ENCODE results near the gene SLAMF6. TPM values are rescaled to one million over a fixed set of nuclear protein-coding genes. Genes with fewer than 3 reads are reported as not detected.

Gene SLAMF6
- total and polyA plus RNA-seq, 4 donors: 0.76 to 1.2 (median 0.92) TPM

- 27% methylated on average over 4 of the region's 4 CpGs for WGBS
- no peak for DNase-seq (ENCODE audit: low spot score)
- Histone ChIP-seq H3K27ac (ENCODE audit: low read depth in 1 of 2, low read length in 2 of 2) (peak overlapping the region; percentile 32 to 34), H3K4me1 (ENCODE audit: control insufficient read depth in 4 of 4, insufficient read depth in 4 of 4, low read length in 3 of 4) (peaks cover 0 to 4% (median under 1%) of the 10 kb centered on the region in 4 donors), H3K36me3 (ENCODE audit: control insufficient read depth in 4 of 4, insufficient read depth in 3 of 4, low read depth in 1 of 4, low read length in 3 of 4) (no peaks in the 10 kb centered on the region), H3K4me3 (ENCODE audit: low read depth in 1 of 3, low read length in 3 of 3) (peak overlapping the region; percentile 27 to 50 (median 33)), H3K27me3 (ENCODE audit: control insufficient read depth in 4 of 4, insufficient read depth in 4 of 4, low read length in 3 of 4) (no peaks in the 10 kb centered on the region), H3K9ac (ENCODE audit: low read depth in 1 of 2, low read length in 2 of 2) (peak overlapping the region; percentile 7 to 73), H3K9me3 (ENCODE audit: control insufficient read depth in 4 of 4, low read length in 3 of 4) (no peaks in the 10 kb centered on the region)
- TF ChIP-seq RAD21 (IDR thresholded peaks at IDR 0.05): peak in 1 of 2 donors; percentile 7
- no peak for TF ChIP-seq CTCF (IDR thresholded peaks at IDR 0.05; ENCODE audit: low read depth, low read length, missing input control)
- peak in 1 of 2 donors; percentile 10 for TF ChIP-seq HNF4A (conservative IDR thresholded peaks at IDR 0.05)
- TF ChIP-seq SP1 (IDR thresholded peaks at IDR 0.05): peak; percentile 40
Observed at GRCh38 chr1:160437432-160438316, 85.4 kb downstream of the SLAMF6 start.

DNA sequence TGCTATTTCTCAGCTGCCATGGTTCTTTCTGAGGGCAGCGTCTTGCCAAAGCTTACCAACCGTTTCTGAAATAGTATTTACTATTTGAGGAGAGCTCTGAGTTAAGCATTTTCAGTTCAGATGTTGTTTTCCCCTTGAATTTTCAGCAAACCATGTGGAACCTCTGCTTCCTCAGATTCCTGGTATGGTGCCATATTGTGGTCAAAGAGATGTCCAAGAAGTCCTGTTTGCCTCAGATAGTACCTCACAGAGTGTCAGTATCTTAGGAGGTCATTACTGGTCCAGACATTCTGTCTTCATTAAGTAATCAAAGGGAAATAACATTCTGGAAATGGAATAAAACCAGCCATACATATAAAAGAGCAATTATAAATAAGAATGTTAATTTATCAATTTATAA is 86.1 kb downstream of the SLAMF6 start:
- H3K4me1 ChIP-seq (ENCODE audit: control insufficient read depth in 4 of 4, insufficient read depth in 4 of 4, low read length in 3 of 4): peaks cover 0 to 4% (median under 1%) of the 10 kb centered on the region in 4 donors
- WGBS: 70% methylated on average over 2 of the region's 2 CpGs
- H3K27ac ChIP-seq (ENCODE audit: low read depth in 1 of 2, low read length in 2 of 2): no peak overlapping the region

More for the DNA sequence above, 86.1 kb downstream of the SLAMF6 start:
- no peak for TF ChIP-seq FOXA1 (IDR thresholded peaks at IDR 0.05)
- TF ChIP-seq RXRA (IDR thresholded peaks at IDR 0.05): no peak
- no peak for TF ChIP-seq EGR1 (IDR thresholded peaks at IDR 0.05; ENCODE audit: low read depth in 2 of 2)
- TF ChIP-seq FOXA2 (IDR thresholded peaks at IDR 0.05): no peak
- no peak for TF ChIP-seq MAX (IDR thresholded peaks at IDR 0.05)
- TF ChIP-seq TAF1 (conservative IDR thresholded peaks at IDR 0.05): no peak
- no peak for TF ChIP-seq NR2F2 (IDR thresholded peaks at IDR 0.05)
- TF ChIP-seq HNF4G (IDR thresholded peaks at IDR 0.05): no peak
- no peak for TF ChIP-seq YY1 (IDR thresholded peaks at IDR 0.05)
- no peak for TF ChIP-seq ZBTB33 (IDR thresholded peaks at IDR 0.05)
- TF ChIP-seq, protein P1, sequence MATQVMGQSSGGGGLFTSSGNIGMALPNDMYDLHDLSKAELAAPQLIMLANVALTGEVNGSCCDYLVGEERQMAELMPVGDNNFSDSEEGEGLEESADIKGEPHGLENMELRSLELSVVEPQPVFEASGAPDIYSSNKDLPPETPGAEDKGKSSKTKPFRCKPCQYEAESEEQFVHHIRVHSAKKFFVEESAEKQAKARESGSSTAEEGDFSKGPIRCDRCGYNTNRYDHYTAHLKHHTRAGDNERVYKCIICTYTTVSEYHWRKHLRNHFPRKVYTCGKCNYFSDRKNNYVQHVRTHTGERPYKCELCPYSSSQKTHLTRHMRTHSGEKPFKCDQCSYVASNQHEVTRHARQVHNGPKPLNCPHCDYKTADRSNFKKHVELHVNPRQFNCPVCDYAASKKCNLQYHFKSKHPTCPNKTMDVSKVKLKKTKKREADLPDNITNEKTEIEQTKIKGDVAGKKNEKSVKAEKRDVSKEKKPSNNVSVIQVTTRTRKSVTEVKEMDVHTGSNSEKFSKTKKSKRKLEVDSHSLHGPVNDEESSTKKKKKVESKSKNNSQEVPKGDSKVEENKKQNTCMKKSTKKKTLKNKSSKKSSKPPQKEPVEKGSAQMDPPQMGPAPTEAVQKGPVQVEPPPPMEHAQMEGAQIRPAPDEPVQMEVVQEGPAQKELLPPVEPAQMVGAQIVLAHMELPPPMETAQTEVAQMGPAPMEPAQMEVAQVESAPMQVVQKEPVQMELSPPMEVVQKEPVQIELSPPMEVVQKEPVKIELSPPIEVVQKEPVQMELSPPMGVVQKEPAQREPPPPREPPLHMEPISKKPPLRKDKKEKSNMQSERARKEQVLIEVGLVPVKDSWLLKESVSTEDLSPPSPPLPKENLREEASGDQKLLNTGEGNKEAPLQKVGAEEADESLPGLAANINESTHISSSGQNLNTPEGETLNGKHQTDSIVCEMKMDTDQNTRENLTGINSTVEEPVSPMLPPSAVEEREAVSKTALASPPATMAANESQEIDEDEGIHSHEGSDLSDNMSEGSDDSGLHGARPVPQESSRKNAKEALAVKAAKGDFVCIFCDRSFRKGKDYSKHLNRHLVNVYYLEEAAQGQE (IDR thresholded peaks at IDR 0.05): no peak
- TF ChIP-seq SP1 (IDR thresholded peaks at IDR 0.05): no peak
- TF ChIP-seq JUND (IDR thresholded peaks at IDR 0.05): no peak
- no peak for TF ChIP-seq GABPA (IDR thresholded peaks at IDR 0.05 in 1 of 2, conservative IDR thresholded peaks at IDR 0.05 in 1 of 2)
- no peak for TF ChIP-seq RAD21 (IDR thresholded peaks at IDR 0.05)
- no peak for TF ChIP-seq ATF3 (IDR thresholded peaks at IDR 0.05)
- TF ChIP-seq HNF4A (conservative IDR thresholded peaks at IDR 0.05): no peak
- TF ChIP-seq CTCF (IDR thresholded peaks at IDR 0.05; ENCODE audit: low read depth, low read length, missing input control): no peak
- DNase-seq (ENCODE audit: low spot score): no peak
- H3K36me3 ChIP-seq (ENCODE audit: control insufficient read depth in 4 of 4, insufficient read depth in 3 of 4, low read depth in 1 of 4, low read length in 3 of 4): no peaks in the 10 kb centered on the region
- no peak overlapping the region for H3K4me3 ChIP-seq (ENCODE audit: low read depth in 1 of 3, low read length in 3 of 3)
- H3K9ac ChIP-seq (ENCODE audit: low read depth in 1 of 2, low read length in 2 of 2): no peak overlapping the region
- no peaks in the 10 kb centered on the region for H3K9me3 ChIP-seq (ENCODE audit: control insufficient read depth in 4 of 4, low read length in 3 of 4)
- no peaks in the 10 kb centered on the region for H3K27me3 ChIP-seq (ENCODE audit: control insufficient read depth in 4 of 4, insufficient read depth in 4 of 4, low read length in 3 of 4)

Data from liver (tissue), 9 donors.